ENCODE results near the gene MAMDC4. TPM values are rescaled to one million over a fixed set of nuclear protein-coding genes. Genes with fewer than 3 reads are reported as not detected.
A peak's percentile ranks its signal among the peaks of the same experiment; 100 is the strongest.

The MAMDC4 gene
- total and polyA plus RNA-seq, 2 of the 8 experiments (the other 6 are each of a cell fraction or from before 2014, with no cell fraction given), result 3.1 to 4.5 TPM

- POLR2A ChIA-PET (ENCODE audit: partially characterized antibody), result interaction anchor here (1.1 to 16.2 kb wide), 2 partner anchors 16 to 27 kb away, joined by 3 to 248 read pairs; partner anchors contain the start of gene AJM1
- Histone ChIP-seq H3K56ac (replicated peaks; ENCODE audit: insufficient read length, low read depth, low read length) (no peak overlapping the region), H2BK15ac (ENCODE audit: low read length) (no peak overlapping the region), H3K18ac (ENCODE audit: extremely low read depth, low read length) (no peak overlapping the region), H4K20me1 (replicated peaks in 1 of 2; ENCODE audit: control insufficient read depth in 1 of 2, insufficient read depth in 2 of 2, low read length in 2 of 2) (peaks cover 3 to 12% of the 10 kb centered on the region in 2 experiments), H2BK5ac (ENCODE audit: low read depth, low read length) (no peak overlapping the region), H3K4me1 (replicated peaks in 1 of 4; ENCODE audit: control insufficient read depth in 3 of 4, insufficient read depth in 4 of 4, low read length in 3 of 4) (peaks cover 0 to 7% (median 2%) of the 10 kb centered on the region in 4 experiments; a peak in 5 of 7 replicates), H2BK12ac (ENCODE audit: low read depth, low read length) (no peak overlapping the region), H3K27me3 (replicated peaks in 1 of 4; ENCODE audit: control insufficient read depth in 3 of 4, extremely low read depth in 1 of 4, insufficient read depth in 3 of 4, low read length in 3 of 4) (no peaks in the 10 kb centered on the region), H3K9me3 (ENCODE audit: insufficient read depth in 2 of 2, low read depth in 1 of 2, low read length in 1 of 2) (no peaks in the 10 kb centered on the region), H2BK120ac (replicated peaks; ENCODE audit: low read depth, low read length) (no peak overlapping the region), H3K4ac (replicated peaks; ENCODE audit: insufficient read length, low read depth, low read length) (no peak overlapping the region), H3K23me2 (ENCODE audit: low read depth, low read length) (no peaks in the 10 kb centered on the region; the same call in 1 of the 2 replicates), H3K14ac (ENCODE audit: insufficient read length) (no peak overlapping the region), H3K23ac (ENCODE audit: insufficient read length) (no peak overlapping the region), H4K8ac (ENCODE audit: extremely low read depth, insufficient read depth, low read length) (peak overlapping the region; percentile 14; the same call in 1 of the 2 replicates), H3K4me3 (ENCODE audit: extremely low read depth in 1 of 4, insufficient read depth in 2 of 4, low read depth in 3 of 4, low read length in 4 of 4) (no peak overlapping the region), H4K5ac (ENCODE audit: insufficient read length, low read depth, low read length) (no peak overlapping the region), H3K27ac (ENCODE audit: low read depth, low read length) (no peak overlapping the region), H3K4me2 (ENCODE audit: insufficient read depth in 1 of 2, low read depth in 2 of 2, low read length in 2 of 2) (no peak overlapping the region), H2AK5ac (ENCODE audit: low read depth, low read length) (no peak overlapping the region), H2AFZ (ENCODE audit: low read length) (no peak overlapping the region), H3K36me3 (ENCODE audit: control insufficient read depth in 2 of 4, insufficient read depth in 4 of 4, low read length in 3 of 4) (peaks cover 0 to 7% (median 3%) of the 10 kb centered on the region in 4 experiments; a peak in 5 of 8 replicates), H3K79me1 (ENCODE audit: low read depth, low read length) (no peaks in the 10 kb centered on the region), H3K9ac (replicated peaks in 1 of 4; ENCODE audit: extremely low read depth in 1 of 4, low read depth in 3 of 4, low read length in 3 of 4) (no peak overlapping the region), H3K79me2 (ENCODE audit: control insufficient read depth in 1 of 2, insufficient read depth in 2 of 2, low read length in 2 of 2) (no peaks in the 10 kb centered on the region), H2BK20ac (ENCODE audit: low read length) (no peak overlapping the region), H4K91ac (replicated peaks; ENCODE audit: insufficient read length, low read length) (no peak overlapping the region)
- TF ChIP-seq SIX5 (IDR thresholded peaks at IDR 0.05; ENCODE audit: low read depth, low read length), result no peak
- TF ChIP-seq SIN3A (conservative IDR thresholded peaks at IDR 0.05 in 1 of 2, IDR thresholded peaks at IDR 0.05 in 1 of 2; ENCODE audit: low read depth in 1 of 2, low read length in 2 of 2), result no peak
- TF ChIP-seq KDM4A (IDR thresholded peaks at IDR 0.05; ENCODE audit: low read depth, low read length, severe bottlenecking), result no peak
- no peak for TF ChIP-seq ATF3 (IDR thresholded peaks at IDR 0.05; ENCODE audit: insufficient read depth, low read depth, low read length)
- no peak for TF ChIP-seq USF2 (IDR thresholded peaks at IDR 0.05; ENCODE audit: low read length)
- TF ChIP-seq GABPA (IDR thresholded peaks at IDR 0.05; ENCODE audit: borderline replicate concordance, insufficient read depth, low read length), result no peak
- FAIRE-seq (no peak), DNase-seq (ENCODE audit: low read depth in 1 of 2, low spot score in 2 of 2) (peak in 1 of 2 experiments; percentile 52)
- CTCF ChIA-PET (ENCODE audit: partially characterized antibody), result interaction anchor here (0.7 to 1.5 kb wide), 2 partner anchors 11 to 43 kb away, joined by 3 read pairs; no protein-coding TSS in a partner anchor
- 92% methylated on average over 20 of the region's 23 CpGs; no CpG with 5 or more reads in 1 of the 2 experiments for WGBS, 2 experiments (ENCODE audit: extremely low coverage in 1 of 2, insufficient coverage in 1 of 2, insufficient read length in 1 of 2, insufficient replicate concordance in 2 of 2, low coverage in 1 of 2, low lambda C conversion rate in 2 of 2, missing lambda C conversion rate in 1 of 2)
These were observed 2.8 kb downstream of the MAMDC4 start for GRCh38 chr9:136854842-136855460.

Measured in H1 (cell line).